Measurements from ENCODE around the gene MAML3. TPM values are rescaled to one million over a fixed set of nuclear protein-coding genes. Genes with fewer than 3 reads are reported as not detected.

The MAML3 gene
- polyA plus RNA-seq, 2 donors, result 3.7 to 3.8 TPM

DNA sequence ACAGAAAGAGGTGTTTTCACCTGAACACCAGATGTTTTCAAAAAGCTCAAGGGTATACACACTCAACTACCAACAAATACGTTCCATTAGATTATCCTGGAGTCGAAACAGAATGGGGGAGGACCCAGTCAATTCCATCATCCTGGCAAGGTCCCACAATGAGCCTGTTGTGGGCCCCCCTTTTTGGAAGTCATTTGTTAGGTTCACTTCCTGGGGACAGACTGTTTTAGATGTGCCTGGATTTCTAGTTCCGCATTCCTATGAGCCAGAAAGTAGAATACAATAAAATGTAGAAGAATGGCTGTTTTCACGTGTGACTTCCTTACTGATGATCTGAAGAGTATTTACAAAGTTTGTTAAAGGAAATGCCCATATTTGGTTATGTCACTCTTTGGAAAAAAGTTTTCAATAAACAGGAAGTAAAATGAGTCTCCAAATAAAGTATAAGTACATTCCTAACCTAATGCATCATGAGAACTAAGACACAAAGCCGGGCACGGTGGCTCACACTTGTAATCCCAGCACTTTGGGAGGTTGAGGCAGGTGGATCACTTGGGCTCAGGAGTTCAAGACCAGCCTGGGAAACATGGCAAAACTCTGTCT lies 192.5 kb downstream of the MAML3 start:
- H3K27ac ChIP-seq (ENCODE audit: low read depth in 2 of 2, low read length in 1 of 2), result no peak overlapping the region
- H3K4me3 ChIP-seq (ENCODE audit: low read depth in 1 of 2, low read length in 2 of 2), result no peak overlapping the region
- H3K4me1 ChIP-seq (ENCODE audit: control insufficient read depth in 2 of 2, insufficient read depth in 2 of 2, low read length in 1 of 2), result no peaks in the 10 kb centered on the region
- no peaks in the 10 kb centered on the region for H3K27me3 ChIP-seq (ENCODE audit: control insufficient read depth in 1 of 2, insufficient read depth in 2 of 2, low read length in 2 of 2)
- H3K36me3 ChIP-seq (ENCODE audit: control insufficient read depth in 2 of 2, insufficient read depth in 2 of 2, low read length in 1 of 2), result no peaks in the 10 kb centered on the region
- H3K9me3 ChIP-seq (ENCODE audit: control insufficient read depth in 2 of 2, insufficient read depth in 1 of 2, low read depth in 1 of 2, low read length in 1 of 2), result no peaks in the 10 kb centered on the region
- WGBS, 2 donors, result 66 to 70% methylated on average over 6 of the region's 6 CpGs

DNA sequence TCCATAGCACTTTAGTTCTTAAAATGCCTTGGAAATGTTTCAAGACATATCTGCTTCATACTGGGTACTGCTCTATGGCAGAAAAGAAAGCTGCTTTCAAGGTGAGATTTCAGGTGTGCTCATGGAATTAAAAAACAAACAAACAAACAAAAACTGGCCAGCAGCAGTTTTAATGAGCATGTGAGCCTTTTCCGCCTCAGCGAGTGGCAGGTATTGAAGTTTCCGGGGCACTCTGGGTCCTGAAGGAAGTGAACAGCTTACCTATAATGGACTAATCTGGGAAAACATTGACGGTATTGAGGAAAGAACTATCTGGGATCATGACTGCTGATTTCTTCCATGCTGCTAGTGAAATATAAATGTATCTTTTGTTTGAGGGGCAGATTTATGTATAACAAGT lies 194.6 kb downstream of the MAML3 start:
- no peak overlapping the region for H3K27ac ChIP-seq (ENCODE audit: low read depth in 2 of 2, low read length in 1 of 2)
- H3K9me3 ChIP-seq (ENCODE audit: control insufficient read depth in 2 of 2, insufficient read depth in 1 of 2, low read depth in 1 of 2, low read length in 1 of 2), result no peaks in the 10 kb centered on the region
- H3K4me3 ChIP-seq (ENCODE audit: low read depth in 1 of 2, low read length in 2 of 2), result no peak overlapping the region
- no peaks in the 10 kb centered on the region for H3K4me1 ChIP-seq (ENCODE audit: control insufficient read depth in 2 of 2, insufficient read depth in 2 of 2, low read length in 1 of 2)
- no peaks in the 10 kb centered on the region for H3K27me3 ChIP-seq (ENCODE audit: control insufficient read depth in 1 of 2, insufficient read depth in 2 of 2, low read length in 2 of 2)
- 93 to 95% methylated on average over 4 of the region's 4 CpGs for WGBS, 2 donors
- no peaks in the 10 kb centered on the region for H3K36me3 ChIP-seq (ENCODE audit: control insufficient read depth in 2 of 2, insufficient read depth in 2 of 2, low read length in 1 of 2)

- Histone ChIP-seq H3K9me3 (ENCODE audit: control insufficient read depth in 2 of 2, insufficient read depth in 1 of 2, low read depth in 1 of 2, low read length in 1 of 2) (no peaks in the 10 kb centered on the region), H3K27me3 (ENCODE audit: control insufficient read depth in 1 of 2, insufficient read depth in 2 of 2, low read length in 2 of 2) (no peaks in the 10 kb centered on the region), H3K36me3 (ENCODE audit: control insufficient read depth in 2 of 2, insufficient read depth in 2 of 2, low read length in 1 of 2) (no peaks in the 10 kb centered on the region), H3K4me3 (ENCODE audit: low read depth in 1 of 2, low read length in 2 of 2) (no peak overlapping the region), H3K4me1 (ENCODE audit: control insufficient read depth in 2 of 2, insufficient read depth in 2 of 2, low read length in 1 of 2) (no peaks in the 10 kb centered on the region), H3K27ac (ENCODE audit: low read depth in 2 of 2, low read length in 1 of 2) (no peak overlapping the region)
- 67 to 68% methylated on average over 3 of the region's 3 CpGs for WGBS, 2 donors
Observed at GRCh38 chr4:139958739-139959098, 195.3 kb downstream of the MAML3 start.

GRCh38 chr4:139957986-139958738 lies 195.8 kb downstream of the MAML3 start:
- whole genome bisulfite sequencing, 2 donors, result 81 to 83% methylated on average over 4 of the region's 4 CpGs
- Histone ChIP-seq H3K27me3 (ENCODE audit: control insufficient read depth in 1 of 2, insufficient read depth in 2 of 2, low read length in 2 of 2) (no peaks in the 10 kb centered on the region), H3K4me1 (ENCODE audit: control insufficient read depth in 2 of 2, insufficient read depth in 2 of 2, low read length in 1 of 2) (no peaks in the 10 kb centered on the region), H3K9me3 (ENCODE audit: control insufficient read depth in 2 of 2, insufficient read depth in 1 of 2, low read depth in 1 of 2, low read length in 1 of 2) (no peaks in the 10 kb centered on the region), H3K27ac (ENCODE audit: low read depth in 2 of 2, low read length in 1 of 2) (no peak overlapping the region), H3K36me3 (ENCODE audit: control insufficient read depth in 2 of 2, insufficient read depth in 2 of 2, low read length in 1 of 2) (no peaks in the 10 kb centered on the region), H3K4me3 (ENCODE audit: low read depth in 1 of 2, low read length in 2 of 2) (no peak overlapping the region)

GRCh38 chr4:139957065-139957464 lies 196.9 kb downstream of the MAML3 start:
- no peaks in the 10 kb centered on the region for H3K27me3 ChIP-seq (ENCODE audit: control insufficient read depth in 1 of 2, insufficient read depth in 2 of 2, low read length in 2 of 2)
- no peak overlapping the region for H3K27ac ChIP-seq (ENCODE audit: low read depth in 2 of 2, low read length in 1 of 2)
- no peak overlapping the region for H3K4me3 ChIP-seq (ENCODE audit: low read depth in 1 of 2, low read length in 2 of 2)
- WGBS, 2 donors, result 75 to 87% methylated on average over 2 of the region's 2 CpGs
- H3K4me1 ChIP-seq (ENCODE audit: control insufficient read depth in 2 of 2, insufficient read depth in 2 of 2, low read length in 1 of 2), result no peaks in the 10 kb centered on the region
- no peaks in the 10 kb centered on the region for H3K36me3 ChIP-seq (ENCODE audit: control insufficient read depth in 2 of 2, insufficient read depth in 2 of 2, low read length in 1 of 2)
- H3K9me3 ChIP-seq (ENCODE audit: control insufficient read depth in 2 of 2, insufficient read depth in 1 of 2, low read depth in 1 of 2, low read length in 1 of 2), result no peaks in the 10 kb centered on the region

GRCh38 chr4:139956507-139957017 lies 197.4 kb downstream of the MAML3 start:
- Histone ChIP-seq H3K27ac (ENCODE audit: low read depth in 2 of 2, low read length in 1 of 2) (no peak overlapping the region), H3K9me3 (ENCODE audit: control insufficient read depth in 2 of 2, insufficient read depth in 1 of 2, low read depth in 1 of 2, low read length in 1 of 2) (no peaks in the 10 kb centered on the region), H3K4me1 (ENCODE audit: control insufficient read depth in 2 of 2, insufficient read depth in 2 of 2, low read length in 1 of 2) (no peaks in the 10 kb centered on the region), H3K4me3 (ENCODE audit: low read depth in 1 of 2, low read length in 2 of 2) (no peak overlapping the region), H3K36me3 (ENCODE audit: control insufficient read depth in 2 of 2, insufficient read depth in 2 of 2, low read length in 1 of 2) (no peaks in the 10 kb centered on the region), H3K27me3 (ENCODE audit: control insufficient read depth in 1 of 2, insufficient read depth in 2 of 2, low read length in 2 of 2) (no peaks in the 10 kb centered on the region)
- WGBS, 2 donors, result 28 to 51% methylated on average over 6 of the region's 6 CpGs

GRCh38 chr4:139955600-139955999 lies 198.4 kb downstream of the MAML3 start:
- no peaks in the 10 kb centered on the region for H3K27me3 ChIP-seq (ENCODE audit: control insufficient read depth in 1 of 2, insufficient read depth in 2 of 2, low read length in 2 of 2)
- no peaks in the 10 kb centered on the region for H3K9me3 ChIP-seq (ENCODE audit: control insufficient read depth in 2 of 2, insufficient read depth in 1 of 2, low read depth in 1 of 2, low read length in 1 of 2)
- no peak overlapping the region for H3K4me3 ChIP-seq (ENCODE audit: low read depth in 1 of 2, low read length in 2 of 2)
- 71 to 79% methylated on average over 2 of the region's 2 CpGs for WGBS, 2 donors
- peaks cover 0 to 3% of the 10 kb centered on the region in 2 donors for H3K4me1 ChIP-seq (ENCODE audit: control insufficient read depth in 2 of 2, insufficient read depth in 2 of 2, low read length in 1 of 2)
- H3K27ac ChIP-seq (ENCODE audit: low read depth in 2 of 2, low read length in 1 of 2), result no peak overlapping the region
- H3K36me3 ChIP-seq (ENCODE audit: control insufficient read depth in 2 of 2, insufficient read depth in 2 of 2, low read length in 1 of 2), result no peaks in the 10 kb centered on the region

GRCh38 chr4:139954512-139954911 lies 199.5 kb downstream of the MAML3 start:
- no peaks in the 10 kb centered on the region for H3K36me3 ChIP-seq (ENCODE audit: control insufficient read depth in 2 of 2, insufficient read depth in 2 of 2, low read length in 1 of 2)
- H3K27ac ChIP-seq (ENCODE audit: low read depth in 2 of 2, low read length in 1 of 2), result no peak overlapping the region
- no peaks in the 10 kb centered on the region for H3K27me3 ChIP-seq (ENCODE audit: control insufficient read depth in 1 of 2, insufficient read depth in 2 of 2, low read length in 2 of 2)
- H3K9me3 ChIP-seq (ENCODE audit: control insufficient read depth in 2 of 2, insufficient read depth in 1 of 2, low read depth in 1 of 2, low read length in 1 of 2), result no peaks in the 10 kb centered on the region
- H3K4me1 ChIP-seq (ENCODE audit: control insufficient read depth in 2 of 2, insufficient read depth in 2 of 2, low read length in 1 of 2), result peaks cover 0 to 3% of the 10 kb centered on the region in 2 donors
- 96% methylated on average over 7 of the region's 7 CpGs for WGBS, 2 donors
- H3K4me3 ChIP-seq (ENCODE audit: low read depth in 1 of 2, low read length in 2 of 2), result no peak overlapping the region

DNA sequence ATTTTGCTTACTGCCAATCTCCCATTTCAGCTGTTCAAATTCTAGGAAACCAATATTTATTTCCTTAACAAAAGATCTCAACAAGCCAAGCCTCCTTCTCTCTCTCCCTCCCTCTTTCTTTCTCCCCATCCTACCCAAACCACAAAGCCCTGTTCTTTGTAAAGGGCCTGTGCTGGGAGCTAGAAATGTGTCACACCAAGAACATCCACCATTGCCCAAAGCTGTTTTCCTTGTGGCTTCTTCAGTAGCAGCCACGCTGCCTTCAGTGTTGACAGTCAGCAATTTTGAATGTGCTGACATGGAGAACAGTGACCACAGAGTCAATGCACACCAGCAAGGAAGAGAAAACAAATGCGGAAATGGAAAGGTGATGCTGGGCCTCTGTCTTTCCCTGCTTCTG lies 203.0 kb downstream of the MAML3 start:
- 67 to 79% methylated on average over 2 of the region's 2 CpGs for WGBS, 2 donors

GRCh38 chr4:139950568-139950967 lies 203.4 kb downstream of the MAML3 start:
- Histone ChIP-seq H3K36me3 (ENCODE audit: control insufficient read depth in 2 of 2, insufficient read depth in 2 of 2, low read length in 1 of 2) (no peaks in the 10 kb centered on the region), H3K27ac (ENCODE audit: low read depth in 2 of 2, low read length in 1 of 2) (no peak overlapping the region), H3K27me3 (ENCODE audit: control insufficient read depth in 1 of 2, insufficient read depth in 2 of 2, low read length in 2 of 2) (no peaks in the 10 kb centered on the region), H3K9me3 (ENCODE audit: control insufficient read depth in 2 of 2, insufficient read depth in 1 of 2, low read depth in 1 of 2, low read length in 1 of 2) (no peaks in the 10 kb centered on the region), H3K4me1 (ENCODE audit: control insufficient read depth in 2 of 2, insufficient read depth in 2 of 2, low read length in 1 of 2) (peaks cover 0 to 3% of the 10 kb centered on the region in 2 donors), H3K4me3 (ENCODE audit: low read depth in 1 of 2, low read length in 2 of 2) (no peak overlapping the region)
- WGBS, 2 donors, result 76 to 84% methylated on average over 5 of the region's 5 CpGs

More for the DNA sequence above, 203.0 kb downstream of the MAML3 start:
- Histone ChIP-seq H3K4me3 (ENCODE audit: low read depth in 1 of 2, low read length in 2 of 2) (no peak overlapping the region), H3K27ac (ENCODE audit: low read depth in 2 of 2, low read length in 1 of 2) (no peak overlapping the region), H3K36me3 (ENCODE audit: control insufficient read depth in 2 of 2, insufficient read depth in 2 of 2, low read length in 1 of 2) (no peaks in the 10 kb centered on the region), H3K4me1 (ENCODE audit: control insufficient read depth in 2 of 2, insufficient read depth in 2 of 2, low read length in 1 of 2) (peaks cover 0 to 3% of the 10 kb centered on the region in 2 donors), H3K27me3 (ENCODE audit: control insufficient read depth in 1 of 2, insufficient read depth in 2 of 2, low read length in 2 of 2) (no peaks in the 10 kb centered on the region), H3K9me3 (ENCODE audit: control insufficient read depth in 2 of 2, insufficient read depth in 1 of 2, low read depth in 1 of 2, low read length in 1 of 2) (no peaks in the 10 kb centered on the region)
